Rectal smooth muscle tissue (tissue), 1 donor: ENCODE data around the gene NAT9.

Source experiments
- H3K27ac ChIP-seq: one replicate; pipeline ENCODE4 v1.7.0; 2013; ENCODE audit warnings: low read depth, low read length, inconsistent platforms
- H3K27me3 ChIP-seq: one replicate; pipeline ENCODE4 v1.7.0; 2013; ENCODE audit warnings: low read length; ENCODE audit not compliant: control insufficient read depth, insufficient read depth
- H3K36me3 ChIP-seq: one replicate; pipeline ENCODE4 v1.7.0; 2013; ENCODE audit warnings: low read length; ENCODE audit not compliant: control insufficient read depth, insufficient read depth
- H3K4me1 ChIP-seq: one replicate; pipeline ENCODE4 v1.7.0; 2013; ENCODE audit warnings: low read length; ENCODE audit not compliant: control insufficient read depth, insufficient read depth
- H3K4me3 ChIP-seq: one replicate; pipeline ENCODE4 v1.7.0; 2013; ENCODE audit warnings: low read length
- H3K9ac ChIP-seq: one replicate; pipeline ENCODE4 v1.7.0; 2013; ENCODE audit warnings: low read length

The NAT9 gene

GRCh38 chr17:74773414-74773813 lies 2.7 kb downstream of the NAT9 start:
- Histone ChIP-seq H3K4me3 (no peak overlapping the region), H3K27ac (no peak overlapping the region), H3K9ac (no peak overlapping the region), H3K36me3 (peaks cover 28% of the 10 kb centered on the region), H3K27me3 (no peaks in the 10 kb centered on the region), H3K4me1 (peaks cover 10% of the 10 kb centered on the region)

DNA sequence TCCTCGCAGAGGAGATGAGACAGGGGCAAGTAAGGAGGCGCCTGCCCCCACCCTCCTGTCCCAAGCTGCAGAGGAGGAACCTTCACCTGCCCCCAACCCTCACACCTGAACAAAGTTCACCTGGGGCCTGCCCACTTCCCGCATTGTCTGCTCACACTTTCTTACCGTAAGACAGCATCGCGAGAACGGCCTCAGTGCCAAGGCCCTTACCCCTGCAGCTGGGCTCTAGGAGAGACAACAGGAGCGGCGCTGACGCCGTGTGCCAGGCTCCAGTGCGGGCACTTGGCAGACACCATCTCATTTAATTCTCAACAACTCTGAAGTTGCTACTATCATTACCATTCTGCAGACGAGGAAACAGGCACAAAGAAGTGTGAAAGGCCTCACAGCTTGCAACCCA lies 4.1 kb downstream of the NAT9 start:
- H3K4me3 ChIP-seq: no peak overlapping the region
- no peak overlapping the region for H3K9ac ChIP-seq
- H3K27me3 ChIP-seq: no peaks in the 10 kb centered on the region
- peaks cover 10% of the 10 kb centered on the region for H3K4me1 ChIP-seq
- no peak overlapping the region for H3K27ac ChIP-seq
- H3K36me3 ChIP-seq: peaks cover 28% of the 10 kb centered on the region

GRCh38 chr17:74771319-74771914 lies 4.7 kb downstream of the NAT9 start:
- no peak overlapping the region for H3K27ac ChIP-seq
- H3K27me3 ChIP-seq: no peaks in the 10 kb centered on the region
- peaks cover 28% of the 10 kb centered on the region for H3K36me3 ChIP-seq
- peaks cover 5% of the 10 kb centered on the region for H3K4me1 ChIP-seq
- H3K4me3 ChIP-seq: no peak overlapping the region
- no peak overlapping the region for H3K9ac ChIP-seq

DNA sequence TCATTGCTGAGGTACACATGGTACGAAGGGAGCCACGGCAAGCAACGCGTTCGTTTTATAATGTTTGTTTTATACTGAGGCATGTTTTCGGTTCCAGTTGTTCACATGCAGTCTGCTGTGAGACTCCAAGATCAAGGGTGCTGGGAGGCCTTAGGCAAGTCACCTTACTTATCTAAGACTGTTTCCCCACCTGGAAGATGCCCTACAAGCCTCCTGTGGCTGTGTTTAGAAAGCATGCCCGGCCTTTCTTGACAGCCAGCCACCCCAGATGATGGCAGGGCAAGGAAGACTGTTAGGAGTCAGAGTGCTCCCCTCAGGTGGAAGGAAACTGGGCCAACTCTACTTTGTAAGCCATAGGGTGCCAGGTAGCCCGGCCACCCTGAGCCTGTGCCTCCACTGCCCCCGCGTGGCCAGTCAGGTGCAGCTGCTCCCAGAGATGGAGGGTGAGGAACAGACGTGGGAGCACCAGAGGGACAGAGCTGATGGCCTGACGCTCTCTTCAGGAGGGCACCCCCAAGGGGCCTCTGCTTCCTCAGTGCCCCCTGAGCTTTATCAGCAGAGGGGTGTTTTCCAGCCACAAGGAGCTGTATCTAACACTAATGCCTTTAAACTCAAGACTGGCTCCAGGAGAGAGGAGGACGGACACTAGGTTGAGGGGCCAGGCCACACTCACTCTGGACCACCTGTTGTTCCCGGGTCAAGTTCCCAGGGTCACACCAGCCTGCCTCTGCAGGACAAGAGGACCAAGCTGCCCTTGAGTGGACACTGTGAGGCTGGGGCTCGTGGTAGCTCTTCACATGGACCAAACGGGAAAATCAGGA lies 5.4 kb downstream of the NAT9 start:
- H3K4me3 ChIP-seq: no peak overlapping the region
- no peak overlapping the region for H3K9ac ChIP-seq
- H3K36me3 ChIP-seq: peaks cover 28% of the 10 kb centered on the region
- H3K4me1 ChIP-seq: peaks cover 5% of the 10 kb centered on the region
- H3K27me3 ChIP-seq: no peaks in the 10 kb centered on the region
- no peak overlapping the region for H3K27ac ChIP-seq

- Histone ChIP-seq H3K27ac (no peak overlapping the region), H3K9ac (no peak overlapping the region), H3K27me3 (no peaks in the 10 kb centered on the region), H3K36me3 (peaks cover 28% of the 10 kb centered on the region), H3K4me3 (no peak overlapping the region), H3K4me1 (no peaks in the 10 kb centered on the region)
These were observed 6.2 kb downstream of the NAT9 start for GRCh38 chr17:74769856-74770497.

- H3K4me3 ChIP-seq: no peak overlapping the region
- no peaks in the 10 kb centered on the region for H3K4me1 ChIP-seq
- peaks cover 28% of the 10 kb centered on the region for H3K36me3 ChIP-seq
- no peak overlapping the region for H3K9ac ChIP-seq
- no peak overlapping the region for H3K27ac ChIP-seq
- H3K27me3 ChIP-seq: no peaks in the 10 kb centered on the region
These were observed 6.8 kb downstream of the NAT9 start for GRCh38 chr17:74769266-74769855.

DNA sequence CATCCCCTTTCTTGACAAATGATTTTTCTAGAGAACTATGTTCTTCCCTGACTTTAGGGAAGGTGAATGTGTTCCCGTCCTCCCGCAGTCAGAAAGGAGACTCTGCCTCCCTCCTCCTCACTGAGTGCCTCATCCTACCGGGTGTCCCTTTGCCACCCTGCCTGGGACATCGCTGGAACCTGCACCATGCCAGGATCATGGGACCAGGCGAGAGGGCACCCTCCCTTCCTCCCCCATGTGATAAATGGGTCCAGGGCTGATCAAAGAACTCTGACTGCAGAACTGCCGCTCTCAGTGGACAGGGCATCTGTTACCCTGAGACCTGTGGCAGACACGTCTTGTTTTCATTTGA lies 7.4 kb downstream of the NAT9 start:
- Histone ChIP-seq H3K36me3 (peaks cover 28% of the 10 kb centered on the region), H3K4me3 (no peak overlapping the region), H3K27ac (no peak overlapping the region), H3K27me3 (no peaks in the 10 kb centered on the region), H3K4me1 (no peaks in the 10 kb centered on the region), H3K9ac (no peak overlapping the region)

DNA sequence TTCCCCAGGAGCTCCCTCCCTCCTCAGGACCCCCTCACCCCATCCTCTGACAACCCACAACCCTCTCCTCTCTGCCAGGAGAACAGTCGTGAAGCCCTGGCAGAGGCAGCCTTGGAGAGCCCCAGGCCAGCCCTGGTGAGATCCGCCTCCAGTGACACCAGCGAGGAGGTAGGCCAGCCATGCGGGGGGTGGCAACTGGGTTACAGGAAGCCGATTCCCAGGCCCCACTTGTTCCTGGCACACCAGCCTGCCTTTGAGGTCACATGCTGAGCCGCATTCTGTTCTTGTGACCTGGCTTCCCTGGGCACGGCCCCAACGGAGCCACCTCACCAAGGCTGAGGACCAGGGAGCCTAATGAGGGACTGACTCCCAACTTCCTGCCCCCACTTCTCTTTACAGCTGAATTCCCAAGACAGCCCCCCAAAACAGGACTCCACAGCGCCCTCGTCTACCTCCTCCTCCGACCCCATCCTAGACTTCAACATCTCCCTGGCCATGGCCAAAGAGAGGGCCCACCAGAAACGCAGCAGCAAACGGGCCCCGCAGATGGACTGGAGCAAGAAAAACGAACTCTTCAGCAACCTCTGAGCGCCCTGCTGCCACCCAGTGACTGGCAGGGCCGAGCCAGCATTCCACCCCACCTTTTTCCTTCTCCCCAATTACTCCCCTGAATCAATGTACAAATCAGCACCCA lies 7.9 kb downstream of the NAT9 start:
- no peaks in the 10 kb centered on the region for H3K27me3 ChIP-seq
- H3K9ac ChIP-seq: no peak overlapping the region
- no peak overlapping the region for H3K27ac ChIP-seq
- H3K36me3 ChIP-seq: peaks cover 23% of the 10 kb centered on the region
- H3K4me3 ChIP-seq: no peak overlapping the region
- no peaks in the 10 kb centered on the region for H3K4me1 ChIP-seq

DNA sequence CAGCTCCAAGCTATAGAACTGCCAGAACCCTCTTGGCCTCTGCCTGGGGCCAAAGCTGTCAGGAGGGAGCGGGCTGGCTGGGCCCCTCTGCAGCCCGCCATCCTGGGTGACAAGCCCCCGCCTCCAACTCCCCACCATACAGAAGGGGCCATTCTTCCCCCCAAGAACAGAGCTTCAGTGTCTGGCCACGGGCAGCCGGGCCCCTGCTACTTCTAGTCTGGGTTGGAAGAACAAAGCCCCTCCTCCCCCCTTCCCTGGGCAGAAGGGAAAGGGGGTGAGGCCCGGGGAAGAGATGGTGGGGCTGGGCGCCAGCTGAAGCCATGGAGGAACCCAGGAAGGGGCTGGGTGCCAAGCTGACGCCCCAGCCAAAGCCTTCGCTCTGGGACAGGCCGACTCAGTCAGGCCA lies 9.0 kb downstream of the NAT9 start:
- Histone ChIP-seq H3K9ac (no peak overlapping the region), H3K36me3 (peaks cover 12% of the 10 kb centered on the region), H3K4me1 (no peaks in the 10 kb centered on the region), H3K27ac (no peak overlapping the region), H3K27me3 (no peaks in the 10 kb centered on the region), H3K4me3 (no peak overlapping the region)

GRCh38 chr17:74766413-74766812 lies 9.7 kb downstream of the NAT9 start:
- H3K4me3 ChIP-seq: no peak overlapping the region
- no peaks in the 10 kb centered on the region for H3K27me3 ChIP-seq
- no peak overlapping the region for H3K27ac ChIP-seq
- H3K9ac ChIP-seq: no peak overlapping the region
- H3K36me3 ChIP-seq: peaks cover 5% of the 10 kb centered on the region
- H3K4me1 ChIP-seq: no peaks in the 10 kb centered on the region

- Histone ChIP-seq H3K4me3 (no peak overlapping the region), H3K4me1 (no peaks in the 10 kb centered on the region), H3K27me3 (no peaks in the 10 kb centered on the region), H3K27ac (no peak overlapping the region), H3K9ac (no peak overlapping the region), H3K36me3 (no peaks in the 10 kb centered on the region)
These were observed 11.3 kb downstream of the NAT9 start for GRCh38 chr17:74764751-74765286.
